ENCODE data around the gene PCDHGB7. TPM values are rescaled to one million over a fixed set of nuclear protein-coding genes. Genes with fewer than 3 reads are reported as not detected.

The PCDHGB7 gene
- total RNA-seq, 1 experiment from 2014 or later = 10.5 TPM

DNA sequence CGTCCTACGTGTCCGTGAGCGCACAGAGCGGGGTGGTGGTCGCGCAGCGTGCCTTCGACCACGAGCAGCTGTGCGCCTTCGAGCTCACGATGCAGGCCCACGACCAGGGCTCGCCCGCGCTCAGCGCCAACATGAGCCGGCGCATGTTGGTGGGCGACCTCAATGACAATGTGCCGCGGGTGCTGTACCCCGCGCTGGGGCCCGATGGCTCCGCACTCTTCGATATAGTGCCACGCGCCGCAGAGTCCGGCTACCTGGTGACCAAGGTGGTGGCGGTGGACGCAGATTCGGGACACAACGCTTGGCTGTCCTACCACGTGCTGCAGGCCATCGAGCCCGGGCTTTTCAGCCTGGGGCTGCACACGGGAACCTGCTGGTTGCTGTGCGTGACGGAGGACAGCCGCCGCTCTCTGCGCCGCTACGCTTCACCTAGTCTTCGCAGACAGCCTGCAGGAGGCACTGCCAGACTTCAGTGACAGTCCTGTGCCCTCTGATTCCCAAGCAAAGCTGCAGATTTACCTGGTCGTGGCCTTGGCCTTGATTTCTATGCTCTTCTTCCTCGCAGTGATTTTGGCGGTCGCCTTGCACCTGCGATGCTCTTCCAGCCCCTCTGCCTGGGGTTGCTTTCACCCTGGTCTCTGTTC, 10.4 kb downstream of the PCDHGB7 start (continued):
- TF ChIP-seq, protein P1, sequence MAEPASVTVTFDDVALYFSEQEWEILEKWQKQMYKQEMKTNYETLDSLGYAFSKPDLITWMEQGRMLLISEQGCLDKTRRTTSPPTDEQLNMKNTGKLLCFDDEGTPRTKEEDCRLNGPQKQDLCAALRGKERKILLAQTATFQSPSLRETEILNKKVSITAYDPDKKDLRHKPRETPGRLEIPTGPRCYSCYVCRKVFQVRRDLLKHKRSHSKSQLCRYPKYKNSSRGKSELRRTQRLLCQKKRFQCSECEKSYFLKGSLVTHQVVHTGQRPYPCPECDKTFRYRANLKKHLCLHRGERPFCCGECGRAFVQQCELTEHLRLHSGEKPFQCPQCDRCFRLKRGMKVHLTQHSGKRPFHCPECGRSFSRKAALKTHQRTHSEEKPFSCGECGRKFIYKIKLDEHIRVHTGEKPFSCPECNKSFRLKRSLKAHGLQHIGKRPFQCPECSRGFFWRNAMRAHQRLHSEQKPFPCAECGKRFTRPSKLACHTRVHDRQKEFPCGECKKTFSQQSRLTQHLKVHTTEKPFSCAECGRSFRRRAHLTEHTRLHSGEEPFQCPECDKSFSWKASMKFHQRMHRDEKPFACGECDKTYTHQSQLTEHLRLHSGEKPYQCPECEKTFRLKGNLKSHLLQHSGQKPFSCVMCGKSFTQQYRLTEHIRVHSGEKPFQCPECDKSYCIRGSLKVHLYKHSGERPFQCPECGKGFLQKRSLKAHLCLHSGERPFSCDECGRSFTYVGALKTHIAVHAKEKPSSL (CRISPR knock-in tag; conservative IDR thresholded peaks at IDR 0.05) = no peak
- no peak for TF ChIP-seq ETV6 (CRISPR knock-in tag; IDR thresholded peaks at IDR 0.05)
- no peak for TF ChIP-seq SP1 (CRISPR knock-in tag; conservative IDR thresholded peaks at IDR 0.05)
- TF ChIP-seq, protein P2, sequence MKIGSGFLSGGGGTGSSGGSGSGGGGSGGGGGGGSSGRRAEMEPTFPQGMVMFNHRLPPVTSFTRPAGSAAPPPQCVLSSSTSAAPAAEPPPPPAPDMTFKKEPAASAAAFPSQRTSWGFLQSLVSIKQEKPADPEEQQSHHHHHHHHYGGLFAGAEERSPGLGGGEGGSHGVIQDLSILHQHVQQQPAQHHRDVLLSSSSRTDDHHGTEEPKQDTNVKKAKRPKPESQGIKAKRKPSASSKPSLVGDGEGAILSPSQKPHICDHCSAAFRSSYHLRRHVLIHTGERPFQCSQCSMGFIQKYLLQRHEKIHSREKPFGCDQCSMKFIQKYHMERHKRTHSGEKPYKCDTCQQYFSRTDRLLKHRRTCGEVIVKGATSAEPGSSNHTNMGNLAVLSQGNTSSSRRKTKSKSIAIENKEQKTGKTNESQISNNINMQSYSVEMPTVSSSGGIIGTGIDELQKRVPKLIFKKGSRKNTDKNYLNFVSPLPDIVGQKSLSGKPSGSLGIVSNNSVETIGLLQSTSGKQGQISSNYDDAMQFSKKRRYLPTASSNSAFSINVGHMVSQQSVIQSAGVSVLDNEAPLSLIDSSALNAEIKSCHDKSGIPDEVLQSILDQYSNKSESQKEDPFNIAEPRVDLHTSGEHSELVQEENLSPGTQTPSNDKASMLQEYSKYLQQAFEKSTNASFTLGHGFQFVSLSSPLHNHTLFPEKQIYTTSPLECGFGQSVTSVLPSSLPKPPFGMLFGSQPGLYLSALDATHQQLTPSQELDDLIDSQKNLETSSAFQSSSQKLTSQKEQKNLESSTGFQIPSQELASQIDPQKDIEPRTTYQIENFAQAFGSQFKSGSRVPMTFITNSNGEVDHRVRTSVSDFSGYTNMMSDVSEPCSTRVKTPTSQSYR (CRISPR knock-in tag; IDR thresholded peaks at IDR 0.05) = no peak
- TF ChIP-seq, protein P3, sequence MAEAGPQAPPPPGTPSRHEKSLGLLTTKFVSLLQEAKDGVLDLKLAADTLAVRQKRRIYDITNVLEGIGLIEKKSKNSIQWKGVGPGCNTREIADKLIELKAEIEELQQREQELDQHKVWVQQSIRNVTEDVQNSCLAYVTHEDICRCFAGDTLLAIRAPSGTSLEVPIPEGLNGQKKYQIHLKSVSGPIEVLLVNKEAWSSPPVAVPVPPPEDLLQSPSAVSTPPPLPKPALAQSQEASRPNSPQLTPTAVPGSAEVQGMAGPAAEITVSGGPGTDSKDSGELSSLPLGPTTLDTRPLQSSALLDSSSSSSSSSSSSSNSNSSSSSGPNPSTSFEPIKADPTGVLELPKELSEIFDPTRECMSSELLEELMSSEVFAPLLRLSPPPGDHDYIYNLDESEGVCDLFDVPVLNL (CRISPR knock-in tag; IDR thresholded peaks at IDR 0.05; ENCODE audit: borderline replicate concordance, low read depth) = no peak
- TF ChIP-seq ZNF317 (CRISPR knock-in tag; IDR thresholded peaks at IDR 0.05; ENCODE audit: borderline replicate concordance, low read depth) = no peak

DNA sequence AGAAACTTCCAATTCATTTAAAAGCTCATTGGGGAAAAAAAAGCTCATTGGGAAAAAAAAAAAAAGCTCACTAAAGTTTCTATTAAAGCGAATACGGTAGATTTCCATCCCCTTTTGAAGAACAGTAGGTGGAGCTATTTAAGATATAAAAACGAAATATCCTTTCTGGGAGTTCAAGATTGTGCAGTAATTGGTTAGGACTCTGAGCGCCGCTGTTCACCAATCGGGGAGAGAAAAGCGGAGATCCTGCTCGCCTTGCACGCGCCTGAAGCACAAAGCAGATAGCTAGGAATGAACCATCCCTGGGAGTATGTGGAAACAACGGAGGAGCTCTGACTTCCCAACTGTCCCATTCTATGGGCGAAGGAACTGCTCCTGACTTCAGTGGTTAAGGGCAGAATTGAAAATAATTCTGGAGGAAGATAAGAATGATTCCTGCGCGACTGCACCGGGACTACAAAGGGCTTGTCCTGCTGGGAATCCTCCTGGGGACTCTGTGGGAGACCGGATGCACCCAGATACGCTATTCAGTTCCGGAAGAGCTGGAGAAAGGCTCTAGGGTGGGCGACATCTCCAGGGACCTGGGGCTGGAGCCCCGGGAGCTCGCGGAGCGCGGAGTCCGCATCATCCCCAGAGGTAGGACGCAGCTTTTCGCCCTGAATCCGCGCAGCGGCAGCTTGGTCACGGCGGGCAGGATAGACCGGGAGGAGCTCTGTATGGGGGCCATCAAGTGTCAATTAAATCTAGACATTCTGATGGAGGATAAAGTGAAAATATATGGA, 13.0 kb downstream of the PCDHGB7 start, which contains the start of gene PCDHGA12:
Gene PCDHGA12 (plus strand): TSS at position 176 of the 782 bp plus-strand sequence. CDS start 253 bp downstream, at position 429.
- POLR2A ChIA-PET = interaction anchor here (0.8 to 0.9 kb wide), 2 partner anchors 45 to 83 kb away, joined by 3 to 4 read pairs; partner anchors contain the start of gene PCDHGC3
- peaks cover 55% of the 10 kb centered on the region for H3K9me3 Mint-ChIP-seq
- TF ChIP-seq IRF2 (CRISPR knock-in tag; IDR thresholded peaks at IDR 0.05; ENCODE audit: borderline replicate concordance, low read depth) (no peak), MXD4 (CRISPR knock-in tag; IDR thresholded peaks at IDR 0.05; ENCODE audit: borderline replicate concordance) (no peak), GRHL2 (CRISPR knock-in tag; IDR thresholded peaks at IDR 0.05; ENCODE audit: insufficient replicate concordance, severe bottlenecking) (no peak), NFYB (CRISPR knock-in tag; conservative IDR thresholded peaks at IDR 0.05; ENCODE audit: low read depth) (no peak), FOXK1 (CRISPR knock-in tag; IDR thresholded peaks at IDR 0.05) (no peak), JUN (CRISPR knock-in tag; IDR thresholded peaks at IDR 0.05) (no peak)
- TF ChIP-seq, protein P4, sequence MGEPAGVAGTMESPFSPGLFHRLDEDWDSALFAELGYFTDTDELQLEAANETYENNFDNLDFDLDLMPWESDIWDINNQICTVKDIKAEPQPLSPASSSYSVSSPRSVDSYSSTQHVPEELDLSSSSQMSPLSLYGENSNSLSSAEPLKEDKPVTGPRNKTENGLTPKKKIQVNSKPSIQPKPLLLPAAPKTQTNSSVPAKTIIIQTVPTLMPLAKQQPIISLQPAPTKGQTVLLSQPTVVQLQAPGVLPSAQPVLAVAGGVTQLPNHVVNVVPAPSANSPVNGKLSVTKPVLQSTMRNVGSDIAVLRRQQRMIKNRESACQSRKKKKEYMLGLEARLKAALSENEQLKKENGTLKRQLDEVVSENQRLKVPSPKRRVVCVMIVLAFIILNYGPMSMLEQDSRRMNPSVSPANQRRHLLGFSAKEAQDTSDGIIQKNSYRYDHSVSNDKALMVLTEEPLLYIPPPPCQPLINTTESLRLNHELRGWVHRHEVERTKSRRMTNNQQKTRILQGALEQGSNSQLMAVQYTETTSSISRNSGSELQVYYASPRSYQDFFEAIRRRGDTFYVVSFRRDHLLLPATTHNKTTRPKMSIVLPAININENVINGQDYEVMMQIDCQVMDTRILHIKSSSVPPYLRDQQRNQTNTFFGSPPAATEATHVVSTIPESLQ (CRISPR knock-in tag; IDR thresholded peaks at IDR 0.05) = no peak
- H3K27me3 Mint-ChIP-seq (ENCODE audit: low read depth) = no peaks in the 10 kb centered on the region
- H3K4me1 Mint-ChIP-seq = no peaks in the 10 kb centered on the region
- no peak for DNase-seq (ENCODE audit: low spot score)
- no peak within 1 kb of the TSS for H3K27ac Mint-ChIP-seq
- CTCF ChIA-PET = interaction anchor here (0.9 to 2.7 kb wide), 31 partner anchors 9 to 238 kb away, joined by 3 to 28 read pairs (median 6); partner anchors contain the start of genes PCDHB10, PCDHB14, PCDHB15 and PCDHGA10
- peaks cover 72% of the 10 kb centered on the region for H3K36me3 Mint-ChIP-seq
- ATAC-seq = peak; percentile 43; the same call in 1 of the 2 replicates
- no peak within 1 kb of the TSS for H3K4me3 Mint-ChIP-seq

Data from WTC11 (cell line).